ENCODE measurements around the gene EFNB3. TPM values are rescaled to one million over a fixed set of nuclear protein-coding genes. Genes with fewer than 3 reads are reported as not detected.

The EFNB3 gene
- total RNA-seq, 1 experiment from 2014 or later = 0.07 TPM

- DNase-seq (ENCODE audit: low read depth, low spot score) = no peak
- no peak for TF ChIP-seq RAD21 (IDR thresholded peaks at IDR 0.05; ENCODE audit: low read depth)
- TF ChIP-seq SRF (IDR thresholded peaks at IDR 0.05; ENCODE audit: low read depth) = no peak
- no peak for TF ChIP-seq REST (IDR thresholded peaks at IDR 0.05; ENCODE audit: low read depth)
- TF ChIP-seq POLR2AphosphoS5 (IDR thresholded peaks at IDR 0.05; ENCODE audit: low read depth, low read length) = no peak
- no peak for TF ChIP-seq EZH2phosphoT487 (IDR thresholded peaks at IDR 0.05; ENCODE audit: borderline replicate concordance)
- TF ChIP-seq YY1 (IDR thresholded peaks at IDR 0.05; ENCODE audit: extremely low read depth, insufficient replicate concordance, low read depth, low read length) = no peak
- no peak for TF ChIP-seq TCF7L2 (IDR thresholded peaks at IDR 0.05; ENCODE audit: borderline replicate concordance, extremely low read depth, insufficient read depth, insufficient read length)
- TF ChIP-seq EZH2 (IDR thresholded peaks at IDR 0.05) = no peak
- no peak for TF ChIP-seq CBX3 (IDR thresholded peaks at IDR 0.05; ENCODE audit: low read depth)
- TF ChIP-seq EGR1 (IDR thresholded peaks at IDR 0.05; ENCODE audit: low read depth) = no peak
- no peak for TF ChIP-seq ZNF274 (IDR thresholded peaks at IDR 0.05; ENCODE audit: low read depth, low read length)
- TF ChIP-seq MAX (IDR thresholded peaks at IDR 0.05) = no peak
- no peak for TF ChIP-seq JUND (IDR thresholded peaks at IDR 0.05)
- TF ChIP-seq POLR2A (IDR thresholded peaks at IDR 0.05; ENCODE audit: borderline replicate concordance, extremely low read depth, insufficient read depth, insufficient read length) = no peak
- TF ChIP-seq SIN3A (IDR thresholded peaks at IDR 0.05; ENCODE audit: low read depth) = no peak
- no peak for TF ChIP-seq ATF3 (IDR thresholded peaks at IDR 0.05)
- TF ChIP-seq FOSL1 (IDR thresholded peaks at IDR 0.05; ENCODE audit: low read depth) = no peak
- H3K27me3 ChIP-seq (ENCODE audit: insufficient read depth, low read length) = no peaks in the 10 kb centered on the region
- H3K27ac ChIP-seq (ENCODE audit: low read depth, low read length) = no peak overlapping the region
- POLR2A ChIA-PET = no interaction called here
- BruUV-seq (replicated peaks) = no TSS peak
- H3K4me2 ChIP-seq (ENCODE audit: low read length) = no peak overlapping the region
- no peaks in the 10 kb centered on the region for H4K20me1 ChIP-seq (ENCODE audit: insufficient read depth)
- H2AFZ ChIP-seq (ENCODE audit: low read depth, low read length, poor library complexity, severe bottlenecking) = no peak overlapping the region
- peaks cover 7 to 12% of the 10 kb centered on the region in 2 experiments for H3K4me1 ChIP-seq (ENCODE audit: control insufficient read depth in 1 of 2, insufficient read depth in 2 of 2, low read length in 2 of 2)
- no peaks in the 10 kb centered on the region for H3K9me2 ChIP-seq (ENCODE audit: insufficient read depth)
- no peak overlapping the region for H3K4me3 ChIP-seq (replicated peaks in 1 of 2; ENCODE audit: low read depth in 1 of 2, low read length in 2 of 2)
- H3K9ac ChIP-seq (ENCODE audit: low read length) = no peak overlapping the region
- no peak for ATAC-seq
- no peaks in the 10 kb centered on the region; a peak in 1 of 4 replicates for H3K9me3 ChIP-seq (ENCODE audit: control insufficient read depth in 1 of 2, insufficient read depth in 1 of 2, low read depth in 1 of 2, low read length in 2 of 2)
- no peaks in the 10 kb centered on the region for H3K36me3 ChIP-seq (ENCODE audit: control insufficient read depth in 1 of 2, insufficient read depth in 2 of 2, low read length in 2 of 2)
- intact Hi-C loops (cut with micrococcal nuclease) = no loop called here
- RAD21 ChIA-PET (ENCODE audit: low non-redundant PET in 1 of 2, low total read pairs in 2 of 2, uncharacterized antibody in 2 of 2, unreplicated experiment in 2 of 2) = no interaction called here
- CTCF ChIA-PET = interaction anchor here (1.4 kb wide), 2 partner anchors 9 to 11 kb away, joined by 3 to 4 read pairs; no protein-coding TSS in a partner anchor
- no peaks in the 10 kb centered on the region for H3K79me2 ChIP-seq (ENCODE audit: insufficient read depth, low read length)
Measured at GRCh38 chr17:7756968-7757367, 52.0 kb downstream of the EFNB3 start.

Other genes with a start within 250 kb of the EFNB3 start
- 17.1 TPM for gene ZBTB4, start 225.6 kb upstream of the EFNB3 start, total RNA-seq (2021; ENCODE audit: unreplicated experiment)
- gene SLC35G6, start 223.8 kb upstream of the EFNB3 start, total RNA-seq (2021; ENCODE audit: unreplicated experiment) = not detected
- 205 TPM for gene POLR2A, start 220.8 kb upstream of the EFNB3 start, total RNA-seq (2021; ENCODE audit: unreplicated experiment)
- gene TNFSF12, start 156.1 kb upstream of the EFNB3 start, total RNA-seq (2021; ENCODE audit: unreplicated experiment) = 12.3 TPM
- gene TNFSF13, start 146.5 kb upstream of the EFNB3 start, total RNA-seq (2021; ENCODE audit: unreplicated experiment) = 0.71 TPM
- 73.8 TPM for gene SENP3, start 143.3 kb upstream of the EFNB3 start, total RNA-seq (2021; ENCODE audit: unreplicated experiment)
- gene CD68, start 125.6 kb upstream of the EFNB3 start, total RNA-seq (2021; ENCODE audit: unreplicated experiment) = 7.0 TPM
- gene MPDU1, start 121.3 kb upstream of the EFNB3 start, total RNA-seq (2021; ENCODE audit: unreplicated experiment) = 50.9 TPM
- 0.69 TPM for gene SOX15, start 115.1 kb upstream of the EFNB3 start, total RNA-seq (2021; ENCODE audit: unreplicated experiment)
- gene FXR2, start 90.3 kb upstream of the EFNB3 start, total RNA-seq (2021; ENCODE audit: unreplicated experiment) = 49.7 TPM
- gene SAT2, start 77.4 kb upstream of the EFNB3 start, total RNA-seq (2021; ENCODE audit: unreplicated experiment) = 54.9 TPM
- not detected for gene SHBG, start 75.1 kb upstream of the EFNB3 start, total RNA-seq (2021; ENCODE audit: unreplicated experiment)
- gene ATP1B2, start 54.3 kb upstream of the EFNB3 start, total RNA-seq (2021; ENCODE audit: unreplicated experiment) = not detected
- gene TP53, start 17.7 kb upstream of the EFNB3 start, total RNA-seq (2021; ENCODE audit: unreplicated experiment) = 110 TPM
- gene WRAP53, start 16.7 kb upstream of the EFNB3 start, total RNA-seq (2021; ENCODE audit: unreplicated experiment) = 28.8 TPM
- 2.0 TPM for gene DNAH2, start 12.5 kb downstream of the EFNB3 start, total RNA-seq (2021; ENCODE audit: unreplicated experiment)
- 42.1 TPM for gene KDM6B, start 129.0 kb downstream of the EFNB3 start, total RNA-seq (2021; ENCODE audit: unreplicated experiment)
- 2.8 TPM for gene TMEM88, start 149.9 kb downstream of the EFNB3 start, total RNA-seq (2021; ENCODE audit: unreplicated experiment)
- gene NAA38, start 152.4 kb downstream of the EFNB3 start, total RNA-seq (2021; ENCODE audit: unreplicated experiment) = 103 TPM
- gene CYB5D1, start 152.8 kb downstream of the EFNB3 start, total RNA-seq (2021; ENCODE audit: unreplicated experiment) = 21.5 TPM
- 54.8 TPM for gene CHD3, start 183.6 kb downstream of the EFNB3 start, total RNA-seq (2021; ENCODE audit: unreplicated experiment)
- 0.74 TPM for gene RNF227, start 211.1 kb downstream of the EFNB3 start, total RNA-seq (2021; ENCODE audit: unreplicated experiment)
- 7.1 TPM for gene KCNAB3, start 224.7 kb downstream of the EFNB3 start, total RNA-seq (2021; ENCODE audit: unreplicated experiment)
- 123 TPM for gene TRAPPC1, start 226.7 kb downstream of the EFNB3 start, total RNA-seq (2021; ENCODE audit: unreplicated experiment)
- gene CNTROB, start 227.0 kb downstream of the EFNB3 start, total RNA-seq (2021; ENCODE audit: unreplicated experiment) = 54.6 TPM

Data from HCT116 (cell line).